ENCODE measurements around the gene RNF148.
"Not testable (repeated sequence)": the region's sequence is repeated elsewhere in the genome, so short reads cannot be mapped to it uniquely, and the experiment has no call there.

The RNF148 gene

GRCh38 chr7:122689346-122690109, 13.2 kb downstream of the RNF148 start:
- DNase-seq = no peak

DNA sequence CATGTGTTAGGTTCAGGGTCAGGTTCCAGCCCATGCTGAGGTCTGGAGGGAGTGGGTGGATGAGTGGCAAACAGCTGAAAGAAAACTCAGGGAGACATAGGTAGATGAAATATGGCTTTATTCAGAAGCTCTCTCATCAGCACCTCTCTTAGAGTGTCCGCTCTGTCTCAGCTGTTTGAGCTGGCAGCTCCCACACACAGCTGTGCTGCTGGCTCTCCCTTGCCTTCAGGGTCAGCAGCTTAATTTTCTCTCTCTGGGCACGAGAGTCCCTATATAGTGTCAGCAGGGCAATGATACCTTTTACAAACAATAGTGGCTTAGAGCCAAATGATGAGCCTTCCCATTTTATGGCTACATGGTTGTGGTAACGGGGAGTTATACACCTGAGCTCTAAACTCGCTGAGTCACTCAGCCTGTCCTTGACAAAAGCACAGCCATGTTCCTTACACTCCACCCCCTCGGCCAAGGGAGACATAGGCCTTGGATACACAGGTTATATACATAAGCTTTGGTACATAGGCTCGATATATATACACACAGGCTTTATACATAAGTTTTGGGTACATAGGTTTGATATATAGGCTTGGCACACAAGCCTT, 14.2 kb downstream of the RNF148 start:
- DNase-seq = no peak

- DNase-seq = no peak
These were observed 16.3 kb downstream of the RNF148 start for GRCh38 chr7:122686360-122686878.

GRCh38 chr7:122684504-122684903, 18.2 kb downstream of the RNF148 start:
- DNase-seq = no peak

GRCh38 chr7:122682815-122683550, 19.7 kb downstream of the RNF148 start:
- DNase-seq = no peak

DNA sequence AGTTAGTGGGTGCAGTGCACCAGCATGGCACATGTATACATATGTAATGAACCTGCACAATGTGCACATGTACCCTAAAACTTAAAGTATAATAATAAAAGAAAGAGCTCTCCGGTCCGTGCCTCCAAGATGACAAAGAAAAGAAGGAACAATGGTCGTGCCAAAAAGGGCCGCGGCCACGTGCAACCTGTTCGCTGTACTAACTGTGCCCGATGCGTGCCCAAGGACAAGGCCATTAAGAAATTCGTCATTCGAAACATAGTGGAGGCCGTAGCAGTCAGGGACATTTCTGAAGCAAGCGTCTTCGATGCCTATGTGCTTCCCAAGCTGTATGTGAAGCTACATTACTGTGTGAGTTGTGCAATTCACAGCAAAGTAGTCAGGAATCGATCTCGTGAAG, 21.5 kb downstream of the RNF148 start:
- DNase-seq = not testable (repeated sequence)

GRCh38 chr7:122679813-122680212, 22.9 kb downstream of the RNF148 start:
- no peak for DNase-seq

DNA sequence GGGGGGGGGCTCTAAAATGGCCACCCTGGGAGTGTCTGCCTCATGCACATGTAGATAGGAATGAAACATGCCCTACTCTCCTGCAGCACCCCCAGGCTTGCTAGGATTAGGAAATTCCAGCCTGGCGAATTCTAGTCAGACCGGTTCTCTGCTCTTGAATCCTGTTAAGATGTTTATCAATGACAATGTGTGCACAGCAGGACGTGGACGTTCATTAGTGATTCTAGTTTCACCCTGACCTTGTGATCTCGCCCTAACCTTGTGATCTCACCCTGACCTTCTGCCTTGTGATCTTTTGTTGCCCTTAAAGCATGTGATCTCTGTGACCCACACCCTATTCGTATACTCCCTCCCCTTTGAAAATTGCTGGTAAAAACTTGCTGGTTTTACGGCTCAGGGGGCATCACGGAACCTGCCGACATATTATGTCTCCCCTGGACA, 23.4 kb downstream of the RNF148 start:
- DNase-seq = not testable (repeated sequence)

DNA sequence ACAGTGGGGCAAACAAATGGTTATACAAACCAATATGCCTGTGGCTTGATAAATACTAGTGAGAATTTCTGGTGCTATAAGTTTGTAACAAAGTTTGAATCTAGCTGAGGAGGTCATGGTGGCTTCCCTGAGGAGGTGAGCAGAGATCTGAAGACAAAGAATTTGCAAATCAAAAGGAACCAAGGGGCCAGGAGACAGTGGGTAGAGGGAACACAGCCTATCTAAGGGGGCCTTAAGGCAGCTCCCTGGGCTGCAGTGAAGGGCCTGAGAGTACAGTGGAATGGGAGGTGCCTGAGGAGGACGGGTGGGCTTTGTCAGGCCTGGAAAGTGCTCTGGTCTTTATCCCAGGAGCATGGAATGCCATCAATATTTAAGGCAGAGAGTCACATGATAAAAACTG, 25.6 kb downstream of the RNF148 start:
- DNase-seq = no peak

DNA sequence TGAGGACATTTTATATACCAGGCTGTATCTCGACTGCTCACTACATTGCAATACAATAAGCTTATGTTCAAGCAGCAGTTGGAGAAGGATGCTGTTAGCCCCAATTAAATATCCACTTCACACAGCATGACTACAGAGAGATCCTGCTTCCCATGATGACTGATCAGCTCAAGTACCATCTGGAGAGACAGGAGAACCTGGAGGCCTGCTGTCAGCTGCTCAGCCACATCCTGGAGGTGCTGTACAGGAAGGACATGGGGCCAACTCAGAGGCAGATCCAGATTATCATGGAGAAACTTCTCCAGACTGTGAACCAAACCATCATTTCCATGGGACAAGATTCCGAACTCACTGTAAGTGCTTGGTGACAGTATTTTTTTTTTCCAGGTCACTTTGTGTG, 26.3 kb downstream of the RNF148 start:
- no peak for DNase-seq

GRCh38 chr7:122675621-122676020, 27.1 kb downstream of the RNF148 start:
- no peak for DNase-seq

DNA sequence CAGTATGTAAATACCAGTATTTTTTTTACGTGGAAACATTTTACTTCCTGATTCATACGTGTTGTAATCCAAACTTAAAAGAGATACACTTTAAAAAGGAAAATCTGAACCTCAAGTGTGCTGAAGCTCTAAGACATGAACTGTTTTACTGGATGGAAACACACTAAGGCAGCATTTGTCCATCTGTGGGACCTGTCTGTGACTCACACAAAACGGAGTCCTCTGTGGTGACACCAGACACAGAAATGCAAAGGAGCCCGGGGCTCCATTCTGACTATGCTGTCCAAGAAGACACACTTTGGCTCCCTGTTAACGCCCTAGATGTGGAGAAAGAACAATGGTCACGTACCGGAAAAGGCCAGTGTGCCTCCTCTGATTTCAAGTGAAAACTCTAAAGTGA, 27.7 kb downstream of the RNF148 start:
- DNase-seq = no peak

GRCh38 chr7:122674502-122674901, 28.2 kb downstream of the RNF148 start:
- no peak for DNase-seq

GRCh38 chr7:122673951-122674350, 28.8 kb downstream of the RNF148 start:
- no peak for DNase-seq

GRCh38 chr7:122672536-122672935, 30.2 kb downstream of the RNF148 start:
- no peak for DNase-seq

DNA sequence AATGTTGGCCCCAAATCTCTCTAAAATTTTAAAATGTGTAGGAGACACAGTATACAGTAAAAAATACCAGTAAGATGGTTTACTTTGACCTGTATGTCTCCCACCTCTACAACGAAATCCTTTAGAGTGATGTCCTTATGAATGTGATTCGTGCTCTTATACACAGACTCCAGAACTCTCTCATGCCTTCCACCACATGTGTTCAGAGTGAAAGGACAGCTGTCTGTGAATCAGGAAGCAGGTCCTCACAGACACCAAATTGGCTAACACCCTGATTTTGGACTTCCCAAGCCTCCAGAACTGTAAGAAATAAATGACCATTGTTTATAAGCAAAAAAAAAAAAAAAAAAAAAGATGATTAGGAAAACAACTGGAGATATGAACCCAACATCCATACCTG, 39.0 kb downstream of the RNF148 start:
- no peak for DNase-seq

- DNase-seq = no peak
These were observed 43.9 kb downstream of the RNF148 start for GRCh38 chr7:122658856-122659255.

DNA sequence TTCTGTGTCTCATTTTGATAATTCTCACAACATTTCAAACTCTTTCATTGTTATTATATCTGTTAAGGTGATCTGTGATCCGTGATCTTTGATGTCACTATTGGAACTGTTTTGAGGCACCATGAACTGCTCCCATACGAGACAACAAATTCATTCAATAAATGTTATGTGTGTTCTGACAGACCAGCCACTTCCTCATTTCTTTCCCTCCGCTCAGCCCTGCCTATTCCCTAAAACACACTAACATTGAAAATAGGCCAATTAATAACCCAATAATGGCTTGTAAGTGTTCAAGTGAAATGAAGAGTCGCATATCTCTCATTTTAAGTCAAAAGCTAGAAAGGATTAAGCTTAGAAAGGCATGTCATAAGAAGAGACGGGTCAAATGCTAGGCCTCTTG, 49.0 kb downstream of the RNF148 start:
- DNase-seq = no peak

- no peak for DNase-seq
These were observed 49.8 kb downstream of the RNF148 start for GRCh38 chr7:122652876-122653275.

Measured in NCI-H1436 treated with DMSO at 0.1 percent for 48 hours (cell line).